Caki2 (cell line): ENCODE measurements around the gene STXBP6. TPM values are rescaled to one million over a fixed set of nuclear protein-coding genes. Genes with fewer than 3 reads are reported as not detected.
A peak's percentile ranks its signal among the peaks of the same experiment; 100 is the strongest.
"Not testable (repeated sequence)": the region's sequence is repeated elsewhere in the genome, so short reads cannot be mapped to it uniquely, and the experiment has no call there.

Experiments
- DNase-seq: peaks from one replicate; pipeline ENCODE4 v3.0.0-alpha.2; 2015; ENCODE audit warnings: low read depth
- in situ Hi-C: cut with HindIII; loops from 2 replicates; pipeline ENCODE4 v1.10.0; 2016; ENCODE audit warnings: low sequenced_read_pairs, low pct_unique_long_range_greater_than_20kb, mixed read lengths
- total RNA-seq: library from RNA; depleted of rRNA; stranded (reverse); fragments of >200 nt; shearing (Covaris generic); gene quantifications from 2 replicates; pipeline ENCODE4 v1.2.3, GENCODE V29; 2014; ENCODE audit warnings: low replicate concordance

Gene STXBP6
- total RNA-seq, 1 experiment from 2014 or later: 14.9 TPM

DNA sequence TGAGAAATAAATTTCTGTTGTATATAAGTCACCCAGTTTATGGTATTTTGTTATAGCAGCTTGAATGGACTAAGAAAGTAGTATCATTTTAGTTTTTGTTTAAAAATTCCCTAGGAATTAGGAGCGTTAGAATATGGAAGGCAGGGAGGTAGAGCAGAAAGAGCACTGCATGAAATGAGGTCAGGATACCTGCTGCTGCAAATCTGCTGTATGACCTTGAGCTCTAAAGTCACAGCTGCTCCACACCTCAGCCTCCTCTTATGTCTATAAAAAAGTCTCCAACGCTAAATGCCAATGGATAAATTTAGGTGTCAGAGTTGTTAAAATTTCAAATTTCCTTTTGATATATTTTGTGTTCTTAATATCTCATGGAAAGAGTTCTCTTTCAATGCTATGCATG is 235.0 kb downstream of the STXBP6 start:
- in situ Hi-C loops: no loop called here
- no peak for DNase-seq

GRCh38 chr14:24814346-24814745 is 235.6 kb downstream of the STXBP6 start:
- in situ Hi-C loops: no loop called here
- DNase-seq: no peak

DNA sequence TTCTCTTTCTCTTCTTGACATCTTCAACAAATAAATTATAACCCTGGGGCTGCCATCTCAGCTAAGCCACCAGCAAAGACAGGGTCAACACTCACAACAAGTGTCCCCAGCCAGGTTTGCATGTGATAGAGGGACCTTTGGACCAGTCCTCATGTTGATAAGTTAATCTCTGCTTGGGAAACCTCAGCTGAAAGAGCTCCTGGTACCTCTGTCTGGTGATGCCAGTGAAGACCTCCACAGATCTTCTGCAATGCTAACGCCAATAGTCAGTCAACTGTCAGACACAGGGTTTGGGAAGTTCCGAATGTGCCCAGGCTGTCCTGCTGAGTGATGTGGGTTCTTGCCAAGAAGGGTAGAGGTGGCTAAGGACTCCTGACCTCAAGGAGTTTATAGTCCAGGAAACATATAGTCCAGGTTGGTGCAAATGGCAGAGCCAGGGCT is 236.1 kb downstream of the STXBP6 start:
- no peak for DNase-seq
- in situ Hi-C loops: no loop called here

- in situ Hi-C loops: no loop called here
- DNase-seq: no peak
Measured at GRCh38 chr14:24813089-24813815, 236.7 kb downstream of the STXBP6 start.

DNA sequence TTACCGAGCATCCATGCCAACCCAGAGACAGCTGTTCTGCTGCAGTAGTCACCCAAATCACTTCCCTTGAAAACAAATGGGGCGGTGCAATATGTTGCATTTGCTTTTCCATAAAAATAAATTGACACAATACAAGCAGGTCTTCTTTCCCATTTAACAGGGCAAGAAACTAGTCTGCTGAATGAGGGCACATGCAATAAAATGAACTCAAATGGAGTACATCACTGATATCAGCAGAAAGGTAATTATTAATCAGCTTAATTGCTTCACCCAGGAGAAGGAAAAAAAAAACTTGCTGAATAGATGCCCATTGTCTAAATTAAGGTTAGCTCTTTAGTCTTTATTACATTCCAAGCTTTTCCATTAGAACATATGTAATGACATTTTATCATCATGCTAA is 240.8 kb downstream of the STXBP6 start:
- DNase-seq: no peak
- in situ Hi-C loops: no loop called here

- in situ Hi-C loops: no loop called here
- no peak for DNase-seq
Measured at GRCh38 chr14:24808412-24808811, 241.5 kb downstream of the STXBP6 start.

GRCh38 chr14:24806061-24806678 is 243.8 kb downstream of the STXBP6 start:
- peak; percentile 47 for DNase-seq
- in situ Hi-C loops: no loop called here

DNA sequence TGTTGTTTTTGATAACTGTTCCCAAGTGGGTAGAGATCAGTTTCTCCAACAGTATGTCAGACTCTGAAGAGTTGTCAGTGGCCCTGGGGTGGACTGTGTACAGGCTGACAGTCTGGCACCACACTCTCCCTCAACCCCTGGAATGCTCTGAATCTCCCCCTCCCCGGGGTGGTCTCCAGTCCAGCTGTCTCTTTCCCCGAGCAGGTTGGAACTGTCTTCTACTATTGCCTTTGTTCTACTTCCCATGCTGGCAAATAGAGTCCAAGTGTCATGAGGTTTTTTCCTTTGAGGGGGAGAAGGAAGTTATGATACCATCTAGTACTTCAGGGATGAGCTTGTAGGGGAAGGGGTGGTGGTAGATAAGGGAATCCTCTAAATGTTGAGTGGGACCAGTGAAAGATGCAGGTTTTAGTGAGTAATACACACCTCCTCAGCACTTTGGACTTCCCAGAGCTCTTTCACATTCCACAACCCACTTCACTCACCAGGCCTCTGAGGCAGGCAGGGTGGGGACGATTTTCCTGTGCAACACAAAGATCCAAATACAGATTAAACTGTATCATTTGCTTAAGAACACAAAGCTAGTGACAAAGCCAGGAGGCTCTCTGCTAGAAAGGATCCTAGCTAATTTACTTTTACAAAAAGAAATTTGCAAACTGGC is 245.3 kb downstream of the STXBP6 start:
- in situ Hi-C loops: no loop called here

GRCh38 chr14:24803933-24804494 is 245.9 kb downstream of the STXBP6 start:
- DNase-seq: no peak
- in situ Hi-C loops: no loop called here

More for the DNA sequence above, 245.3 kb downstream of the STXBP6 start:
- no peak for DNase-seq

GRCh38 chr14:24803426-24803825 is 246.5 kb downstream of the STXBP6 start:
- DNase-seq, in situ Hi-C loops: not testable (repeated sequence)

DNA sequence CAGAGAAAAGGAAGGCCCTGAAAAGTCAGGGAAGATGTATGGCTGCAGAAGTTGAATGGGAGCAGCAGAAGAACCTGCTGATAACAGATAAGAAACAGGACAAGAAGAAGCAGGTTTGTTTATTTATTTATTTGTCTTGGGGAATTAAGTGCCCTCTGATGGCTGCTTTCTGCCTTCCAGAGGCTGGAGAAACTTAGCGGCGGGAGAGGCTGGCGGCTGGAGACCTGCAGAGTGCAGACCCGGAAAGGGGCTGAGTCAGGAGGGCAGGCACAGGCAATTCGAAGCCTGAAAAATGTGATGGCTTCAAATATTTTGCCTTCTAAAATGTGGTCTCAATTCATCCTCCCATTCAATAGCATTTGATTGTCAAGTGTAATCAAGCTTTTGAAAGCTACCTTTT is 247.7 kb downstream of the STXBP6 start:
- no peak for DNase-seq
- in situ Hi-C loops: no loop called here

DNA sequence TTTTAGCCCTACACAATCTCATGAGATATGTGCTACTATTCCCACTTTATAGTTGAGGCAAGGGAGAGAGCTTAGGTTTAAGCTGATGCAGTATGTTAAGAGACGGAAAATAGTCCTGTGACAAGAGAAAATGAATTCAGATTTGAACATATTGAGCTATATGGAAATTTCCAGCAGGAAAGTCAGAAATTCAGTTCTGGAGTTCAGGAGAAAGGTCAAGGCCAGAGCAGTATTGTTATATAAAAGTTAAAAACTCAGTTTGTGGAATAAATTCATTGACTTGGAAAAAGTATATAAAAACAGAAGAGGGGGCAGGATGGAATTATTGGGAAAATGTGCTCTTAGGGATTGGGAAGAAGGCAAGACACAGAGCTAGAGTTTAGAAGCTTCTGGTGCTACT is 248.9 kb downstream of the STXBP6 start:
- no peak for DNase-seq
- in situ Hi-C loops: no loop called here

DNA sequence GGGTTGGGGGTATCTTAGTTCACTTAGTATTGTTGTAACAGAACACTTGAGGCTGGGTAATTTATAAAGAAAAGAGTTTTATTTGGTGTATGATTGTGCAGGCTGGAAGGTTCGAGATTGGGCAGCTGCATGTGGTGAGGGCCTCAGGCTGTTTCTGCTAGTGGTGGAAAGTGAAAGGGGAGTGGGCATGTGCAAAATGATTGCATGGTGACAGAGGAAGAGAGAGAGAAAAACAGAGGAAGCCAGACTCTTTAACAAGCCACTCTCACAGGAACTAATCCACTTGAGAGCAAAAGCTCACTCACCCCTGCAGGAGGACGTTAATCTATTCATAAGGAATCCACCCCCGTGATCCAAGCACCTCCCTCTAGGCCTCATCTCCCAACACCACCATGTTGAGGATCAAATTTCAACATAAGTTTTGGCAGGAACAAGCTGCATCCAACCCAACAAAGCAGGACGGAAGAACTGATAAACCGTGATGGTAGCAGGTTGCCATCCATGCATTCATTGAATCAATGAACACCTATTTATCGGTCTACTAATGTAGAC is 251.0 kb downstream of the STXBP6 start:
- no peak for DNase-seq
- in situ Hi-C loops: no loop called here

DNA sequence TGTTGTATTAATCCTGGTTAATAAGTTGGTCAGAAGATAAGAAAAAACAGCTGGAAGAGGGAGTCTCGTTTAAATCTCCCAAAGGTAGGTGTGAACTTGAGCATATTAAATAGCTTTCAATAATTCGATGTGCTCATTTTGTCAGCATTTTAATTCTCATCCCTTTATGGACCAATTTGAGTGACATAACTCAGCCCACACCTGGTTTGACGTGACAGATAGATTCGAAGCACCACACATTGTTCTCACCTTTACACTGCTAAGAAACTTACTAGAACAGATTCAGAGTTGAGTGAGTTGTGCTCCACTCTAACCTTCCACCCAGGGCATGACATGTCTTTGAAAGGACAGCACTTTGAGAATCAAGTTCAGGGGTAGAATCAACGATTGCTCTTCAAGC is 254.5 kb downstream of the STXBP6 start:
- in situ Hi-C loops: no loop called here
- DNase-seq: no peak

DNA sequence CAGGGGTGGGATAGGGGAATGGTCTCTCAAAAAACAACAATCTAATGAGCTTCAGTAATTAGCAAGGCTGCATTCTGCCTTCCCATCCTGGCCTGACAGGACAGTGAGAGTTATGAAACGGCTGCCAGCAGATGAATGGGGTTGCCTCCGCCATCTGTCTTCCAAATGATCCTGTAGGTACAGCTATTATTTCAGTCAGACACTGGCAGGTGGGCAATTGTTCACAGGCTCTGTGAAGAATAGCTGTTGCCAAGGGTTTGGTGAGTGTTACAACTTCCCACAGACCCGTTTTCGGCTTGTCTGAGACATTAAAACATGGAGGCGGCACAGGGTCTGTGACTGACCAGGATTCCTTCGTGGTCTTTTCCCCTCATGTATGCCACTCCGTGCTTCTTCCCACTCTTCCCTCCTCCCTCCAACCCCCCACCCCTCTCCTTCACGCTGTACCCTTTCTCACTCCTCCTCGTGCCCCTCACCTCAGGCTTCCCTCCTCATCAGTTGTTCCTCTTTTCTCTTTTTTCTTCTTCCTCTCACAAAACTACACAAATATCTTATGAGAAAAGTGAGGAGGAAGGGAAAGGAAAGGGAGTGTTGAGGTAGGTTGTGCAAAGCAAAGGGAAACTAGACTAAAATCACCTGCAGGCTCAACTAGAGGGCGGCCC is 255.2 kb downstream of the STXBP6 start:
- no peak for DNase-seq
- in situ Hi-C loops: no loop called here

GRCh38 chr14:24790196-24790595 is 259.8 kb downstream of the STXBP6 start:
- in situ Hi-C loops: no loop called here
- DNase-seq: no peak

GRCh38 chr14:24789378-24789884 is 260.5 kb downstream of the STXBP6 start:
- in situ Hi-C loops: no loop called here
- DNase-seq: no peak

DNA sequence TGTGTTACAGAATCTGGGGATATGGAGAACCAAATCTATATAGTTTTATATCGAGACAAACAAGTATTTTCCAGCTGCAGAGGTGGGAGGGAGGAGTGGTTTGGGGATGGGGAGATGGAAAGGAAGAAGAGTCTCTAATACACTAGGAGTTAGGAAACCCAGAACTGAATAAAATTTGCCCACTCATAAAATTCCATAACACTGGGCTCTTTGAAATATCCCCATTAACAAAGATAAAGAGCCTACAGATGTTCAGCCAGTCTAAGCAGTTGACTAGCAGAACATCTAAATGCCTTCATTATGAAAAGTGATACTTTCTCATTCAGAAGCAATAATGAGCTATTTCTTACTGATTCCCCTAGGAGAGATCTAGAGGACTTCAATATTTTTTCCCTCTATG is 264.2 kb downstream of the STXBP6 start:
- in situ Hi-C loops: no loop called here
- DNase-seq: no peak
